K562 (cell line): ENCODE data around the gene GASK1A. TPM values are rescaled to one million over a fixed set of nuclear protein-coding genes. Genes with fewer than 3 reads are reported as not detected.
A peak's percentile ranks its signal among the peaks of the same experiment; 100 is the strongest.

Experiments
- AFF4 ChIP-seq: sonication (generic); formaldehyde crosslinking; IDR thresholded peaks from 2 replicates; pipeline ENCODE4 v1.8.0; 2023; ENCODE audit warnings: mild to moderate bottlenecking, missing genetic modification reagents
- BCOR ChIP-seq: fragments of 450-650 bp; IDR thresholded peaks from 2 replicates; pipeline ENCODE4 v1.6.1; 2016
- CHCHD3 ChIP-seq: fragments of 250-450 bp; sonication (Bioruptor Pico); IDR thresholded peaks from 2 replicates; pipeline ENCODE4 v2.1.2; 2022; ENCODE audit warnings: mild to moderate bottlenecking
- E2F3 ChIP-seq: fragments of 250-450 bp; sonication (Bioruptor Pico); IDR thresholded peaks from 2 replicates; pipeline ENCODE4 v1.4.0; 2020; ENCODE audit warnings: mild to moderate bottlenecking
- E2F8 ChIP-seq: fragments of 450-650 bp; IDR thresholded peaks from 2 replicates; pipeline ENCODE4 v1.7.1; 2018; ENCODE audit warnings: mild to moderate bottlenecking, low read depth; ENCODE audit not compliant: partially characterized antibody
- IRF2 ChIP-seq: sonication (generic); formaldehyde crosslinking; IDR thresholded peaks from 2 replicates; pipeline ENCODE4 v1.8.1; 2022; ENCODE audit warnings: mild to moderate bottlenecking, missing genetic modification reagents
- JUND ChIP-seq, 2 experiments: IDR thresholded peaks; 2 replicates in 1 of 2; 3 replicates in 1 of 2; pipeline ENCODE4 v1.6.1; 2011; ENCODE audit warnings: borderline replicate concordance in 2 of 2, low read depth in 2 of 2, low read length in 2 of 2, improper control_type of control experiment in 1 of 2, missing biosample characterization in 1 of 2, missing genetic modification characterization in 1 of 2, missing genetic modification reagents in 1 of 2
- MAX ChIP-seq: sonication (generic); formaldehyde crosslinking; IDR thresholded peaks from 2 replicates; pipeline ENCODE4 v1.9.0; 2022; ENCODE audit warnings: mild to moderate bottlenecking, missing genetic modification reagents
- MEF2D ChIP-seq: conservative IDR thresholded peaks from 2 replicates; pipeline ENCODE4 v1.6.1; 2016; ENCODE audit warnings: low read depth, missing genetic modification characterization, missing compliant biosample characterization
- MLX ChIP-seq, 2 experiments: fragments of 450-650 bp in 1 of 2; sonication (generic) in 1 of 2; formaldehyde crosslinking; conservative IDR thresholded peaks; 2 replicates each; pipeline versions ENCODE4 v1.4.0 to v1.8.1; 2020 to 2022; ENCODE audit warnings: mild to moderate bottlenecking in 1 of 2, missing genetic modification reagents in 1 of 2
- MXI1 ChIP-seq: IDR thresholded peaks from 2 replicates; pipeline ENCODE4 v1.6.1; 2011; ENCODE audit warnings: low read depth, mild to moderate bottlenecking, improper control_type of control experiment, low read length
- NCOA6 ChIP-seq: fragments of 450-650 bp; IDR thresholded peaks from 2 replicates; pipeline ENCODE4 v1.6.1; 2017; ENCODE audit warnings: mild to moderate bottlenecking
- NUFIP1 ChIP-seq: fragments of 450-650 bp; IDR thresholded peaks from 2 replicates; pipeline ENCODE4 v1.6.1; 2018; ENCODE audit not compliant: partially characterized antibody
- RB1 ChIP-seq: fragments of 450-650 bp; IDR thresholded peaks from 2 replicates; pipeline ENCODE4 v1.6.1; 2017; ENCODE audit warnings: low read depth, mild to moderate bottlenecking
- RBFOX2 ChIP-seq: fragments of 200-400 bp; formaldehyde crosslinking; IDR thresholded peaks from 2 replicates; pipeline ENCODE4 v1.6.1; 2017; ENCODE audit warnings: low read depth, mild to moderate bottlenecking, low read length, moderate library complexity
- RBM25 ChIP-seq: fragments of 200-400 bp; formaldehyde crosslinking; IDR thresholded peaks from 2 replicates; pipeline ENCODE4 v1.6.1; 2018; ENCODE audit warnings: low read length, low read depth, moderate library complexity; ENCODE audit not compliant: severe bottlenecking
- TAF7 ChIP-seq: fragments of 450-650 bp; IDR thresholded peaks from 2 replicates; pipeline ENCODE4 v1.6.1; 2016; ENCODE audit warnings: missing genetic modification characterization, missing compliant biosample characterization
- TCF7 ChIP-seq: sonication (generic); IDR thresholded peaks from 2 replicates; pipeline ENCODE4 v1.6.1; 2016; ENCODE audit warnings: antibody characterized with exemption, borderline replicate concordance
- ZNF175 ChIP-seq: fragments of 200-800 bp; sonication (Bioruptor generic); IDR thresholded peaks from 2 replicates; pipeline ENCODE4 v1.6.1; 2016; ENCODE audit warnings: low read depth, mild to moderate bottlenecking, missing genetic modification characterization, missing compliant biosample characterization
- ZNF57 ChIP-seq: fragments of 450-650 bp; formaldehyde crosslinking; IDR thresholded peaks from 2 replicates; pipeline ENCODE4 v1.4.0; 2020; ENCODE audit warnings: mild to moderate bottlenecking, moderate library complexity
- ZNF589 ChIP-seq: fragments of 200-800 bp; sonication (Bioruptor generic); IDR thresholded peaks from 2 replicates; pipeline ENCODE4 v1.6.1; 2016; ENCODE audit warnings: low read depth, missing genetic modification characterization, missing compliant biosample characterization
- polyA plus RNA-seq, 8 experiments: library from polyadenylated mRNA; depleted of rRNA in 4 of 8; stranded (reverse) in 5 of 8; unstranded in 3 of 8; fragments of >200 nt; fragmentation: Nextera tagmentation in 2 of 8; fragmentation: Illumina TruSeq in 1 of 8; extraction: Ambion mirVana in 2 of 8; extraction: Trizol in 1 of 8; gene quantifications; 2 replicates each; pipeline versions ENCODE4 v1.2.1 to v1.2.3, GENCODE V29; 2011 to 2014; ENCODE audit warnings: inconsistent platforms in 1 of 8, missing spikeins in 1 of 8
- total RNA-seq, 7 experiments: library from RNA; depleted of rRNA in 6 of 7; stranded (reverse); fragments of >200 nt in 6 of 7; fragmentation: Illumina TruSeq in 2 of 7; extraction: Trizol in 2 of 7; gene quantifications; 2 replicates each; pipeline versions ENCODE4 v1.2.1 to v1.2.3, GENCODE V29; 2011 to 2021; ENCODE audit warnings: low replicate concordance in 1 of 7

Gene GASK1A
- total and polyA plus RNA-seq, 9 of the 15 experiments (the other 6 are each of a cell fraction or from before 2014, with no cell fraction given) = 0.04 to 0.11 (median 0.05) TPM; not detected in 5

GRCh38 chr3:43105596-43106292 lies 126.6 kb downstream of the GASK1A start, which contains the start of gene POMGNT2 (continued):
- TF ChIP-seq MLX (CRISPR knock-in tag; conservative IDR thresholded peaks at IDR 0.05) (no peak), TAF7 (no peak), MEF2D (tag) (no peak), RBM25 (no peak), ZNF589 (CRISPR knock-in tag) (no peak), CHCHD3 (CRISPR knock-in tag) (no peak), MAX (CRISPR knock-in tag) (no peak; the same call in 1 of the 2 replicates), BCOR (no peak), TCF7 (peak; percentile 16; the same call in 1 of the 2 replicates), E2F8 (no peak), NUFIP1 (no peak), MXI1 (no peak), ZNF175 (CRISPR knock-in tag) (no peak), JUND (IDR thresholded peaks at IDR 0.05; ENCODE audit: borderline replicate concordance, low read depth, low read length) (peak; percentile 34; the same call in 1 of the 2 replicates), JUND (tag; IDR thresholded peaks at IDR 0.05; ENCODE audit: borderline replicate concordance, low read depth, low read length) (no peak; the same call in 2 of the 3 replicates), IRF2 (CRISPR knock-in tag) (no peak), E2F3 (CRISPR knock-in tag) (no peak), RB1 (peak; percentile 90), ZNF57 (CRISPR knock-in tag) (no peak), NCOA6 (peak; percentile 94), AFF4 (CRISPR knock-in tag) (0 out of 2 replicates have a peak, but pooled peaks have one; percentile 33), RBFOX2 (peak; percentile 75)
